ENCODE data around the gene BTBD9.

Gene BTBD9

GRCh38 chr6:38482466-38482865 is 157.3 kb downstream of the BTBD9 start:
- DNase-seq (ENCODE audit: low read depth, low spot score) = no peak

- DNase-seq (ENCODE audit: low read depth, low spot score) = no peak
These were observed 157.9 kb downstream of the BTBD9 start for GRCh38 chr6:38481851-38482250.

- DNase-seq (ENCODE audit: low read depth, low spot score) = no peak
These were observed 158.4 kb downstream of the BTBD9 start for GRCh38 chr6:38481211-38481836.

GRCh38 chr6:38480036-38480435 is 159.7 kb downstream of the BTBD9 start:
- no peak for DNase-seq (ENCODE audit: low read depth, low spot score)

GRCh38 chr6:38479331-38479730 is 160.4 kb downstream of the BTBD9 start:
- DNase-seq (ENCODE audit: low read depth, low spot score) = no peak

GRCh38 chr6:38477680-38478260 is 162.0 kb downstream of the BTBD9 start:
- DNase-seq (ENCODE audit: low read depth, low spot score) = no peak

GRCh38 chr6:38476888-38477287 is 162.8 kb downstream of the BTBD9 start:
- DNase-seq (ENCODE audit: low read depth, low spot score) = no peak

- no peak for DNase-seq (ENCODE audit: low read depth, low spot score)
These were observed 163.6 kb downstream of the BTBD9 start for GRCh38 chr6:38476141-38476540.

GRCh38 chr6:38470548-38470947 is 169.2 kb downstream of the BTBD9 start:
- DNase-seq (ENCODE audit: low read depth, low spot score) = no peak

GRCh38 chr6:38467566-38467965 is 172.2 kb downstream of the BTBD9 start:
- DNase-seq (ENCODE audit: low read depth, low spot score) = no peak

- DNase-seq (ENCODE audit: low read depth, low spot score) = no peak
These were observed 179.5 kb downstream of the BTBD9 start for GRCh38 chr6:38460186-38460585.

GRCh38 chr6:38459291-38459690 is 180.4 kb downstream of the BTBD9 start:
- DNase-seq (ENCODE audit: low read depth, low spot score) = no peak

- DNase-seq (ENCODE audit: low read depth, low spot score) = no peak
These were observed 185.9 kb downstream of the BTBD9 start for GRCh38 chr6:38453861-38454260.

- DNase-seq (ENCODE audit: low read depth, low spot score) = no peak
These were observed 186.7 kb downstream of the BTBD9 start for GRCh38 chr6:38452816-38453660.

GRCh38 chr6:38450717-38451116 is 189.0 kb downstream of the BTBD9 start:
- DNase-seq (ENCODE audit: low read depth, low spot score) = no peak

- no peak for DNase-seq (ENCODE audit: low read depth, low spot score)
These were observed 193.8 kb downstream of the BTBD9 start for GRCh38 chr6:38445925-38446324.

GRCh38 chr6:38445336-38445735 is 194.4 kb downstream of the BTBD9 start:
- no peak for DNase-seq (ENCODE audit: low read depth, low spot score)

GRCh38 chr6:38443352-38444144 is 196.2 kb downstream of the BTBD9 start:
- DNase-seq (ENCODE audit: low read depth, low spot score) = no peak

GRCh38 chr6:38438097-38438496 is 201.6 kb downstream of the BTBD9 start:
- no peak for DNase-seq (ENCODE audit: low read depth, low spot score)

- DNase-seq (ENCODE audit: low read depth, low spot score) = no peak
These were observed 202.8 kb downstream of the BTBD9 start for GRCh38 chr6:38436726-38437465.

GRCh38 chr6:38435330-38435729 is 204.4 kb downstream of the BTBD9 start:
- no peak for DNase-seq (ENCODE audit: low read depth, low spot score)
